Panc1 (cell line): ENCODE data around the gene MAP6. TPM values are rescaled to one million over a fixed set of nuclear protein-coding genes. Genes with fewer than 3 reads are reported as not detected.

Source experiments
- ATAC-seq: fragments of 200-7000 bp; cut with Tn5 transposase; 2 replicates; pipeline ENCODE4 v1.9.1; 2020; ENCODE audit warnings: mild to moderate bottlenecking, moderate library complexity
- BruUV-seq: library from RNA; stranded (reverse); fragments of 400-500 nt; replicated peaks from 2 replicates; lab custom pipeline; 2021; lab: Mats Ljungman, UMichigan
- CTCF ChIA-PET: fragments of 300-600 bp; sonication (Branson Sonifier 250); formaldehyde crosslinking; loops from one replicate; lab custom pipeline; 2022; ENCODE audit warnings: antibody characterized with exemption; lab: Charles Lee
- POLR2A ChIA-PET: fragments of 300-600 bp; sonication (Branson Sonifier 250); formaldehyde crosslinking; loops from one replicate; lab custom pipeline; 2022; ENCODE audit warnings: antibody characterized with exemption; lab: Charles Lee
- DNase-seq: peaks from one replicate; pipeline ENCODE4 v3.0.0-alpha.2; 2010; ENCODE audit warnings: low read depth, low spot score
- H3K27ac ChIP-seq: 2 replicates; pipeline ENCODE4 v1.5.1; 2011; ENCODE audit warnings: mild to moderate bottlenecking, low read length, inconsistent platforms
- H3K27me3 ChIP-seq: fragments of 200-500 bp; sonication (Bioruptor generic); 2 replicates; pipeline ENCODE4 v1.6.0; 2014; ENCODE audit warnings: low read length, inconsistent platforms; ENCODE audit not compliant: control insufficient read depth, insufficient read depth
- H3K36me3 ChIP-seq: fragments of 200-500 bp; sonication (Bioruptor generic); 2 replicates; pipeline ENCODE4 v1.5.1; 2014; ENCODE audit warnings: inconsistent platforms, mild to moderate bottlenecking, low read length, moderate library complexity; ENCODE audit not compliant: control insufficient read depth, insufficient read depth
- H3K4me1 ChIP-seq: 2 replicates; pipeline ENCODE4 v1.5.1; 2011; ENCODE audit warnings: inconsistent platforms, mild to moderate bottlenecking, low read length, moderate library complexity; ENCODE audit not compliant: control insufficient read depth, insufficient read depth
- H3K4me3 ChIP-seq, 2 experiments: 2 replicates each; pipeline ENCODE4 v1.5.1; 2011 to 2012; ENCODE audit warnings: low read depth in 2 of 2, low read length in 2 of 2, mild to moderate bottlenecking in 2 of 2, inconsistent platforms in 1 of 2, moderate library complexity in 1 of 2
- H3K9me3 ChIP-seq: fragments of 200-500 bp; sonication (Bioruptor generic); 2 replicates; pipeline ENCODE4 v1.5.1; 2014; ENCODE audit warnings: low read depth, mild to moderate bottlenecking, inconsistent platforms, low read length, moderate library complexity; ENCODE audit not compliant: control insufficient read depth, insufficient read depth
- CTCF ChIP-seq: fragments of 450-650 bp; IDR thresholded peaks from 2 replicates; pipeline ENCODE4 v1.5.1; 2017; ENCODE audit warnings: mild to moderate bottlenecking
- POLR2AphosphoS5 ChIP-seq: IDR thresholded peaks from 2 replicates; pipeline ENCODE4 v1.6.1; 2012; ENCODE audit warnings: mild to moderate bottlenecking, low read depth, low read length, moderate library complexity
- REST ChIP-seq, 2 experiments: IDR thresholded peaks; 2 replicates each; pipeline ENCODE4 v1.6.1; 2011 to 2012; ENCODE audit warnings: low read depth in 2 of 2, control low read depth in 1 of 2, low read length in 1 of 2, mild to moderate bottlenecking in 1 of 2, moderate library complexity in 1 of 2; ENCODE audit not compliant: insufficient read depth in 1 of 2
- SIN3A ChIP-seq: IDR thresholded peaks from 2 replicates; pipeline ENCODE4 v1.6.1; 2012; ENCODE audit warnings: low read depth, mild to moderate bottlenecking, low read length, moderate library complexity, borderline replicate concordance; ENCODE audit not compliant: insufficient read depth
- TCF7L2 ChIP-seq: IDR thresholded peaks from 2 replicates; pipeline ENCODE4 v1.6.1; 2011; ENCODE audit warnings: mild to moderate bottlenecking, low read depth, low read length, inconsistent platforms
- in situ Hi-C: cut with HindIII; loops from 2 replicates; pipeline ENCODE4 v1.10.0; 2016; ENCODE audit warnings: low sequenced_read_pairs, low pct_unique_long_range_greater_than_20kb
- intact Hi-C: fragments of 100-400 bp; cut with micrococcal nuclease; formaldehyde crosslinking; loops from one replicate; pipeline ENCODE4 v1.10.0; 2022; ENCODE audit not compliant: unreplicated experiment
- total RNA-seq: library from RNA; stranded (reverse); gene quantifications from one replicate; pipeline ENCODE4 v1.2.1, GENCODE V29; 2021; ENCODE audit not compliant: unreplicated experiment

MAP6 gene
- total RNA-seq, 1 experiment from 2014 or later, result 0.21 TPM

GRCh38 chr11:75595429-75595828, 73.4 kb downstream of the MAP6 start:
- intact Hi-C loops, result no loop called here
- BruUV-seq, result no TSS peak
- CTCF ChIA-PET, result interaction anchor here (0.7 kb wide), 1 partner anchor 19 kb away, joined by 4 read pairs; no protein-coding TSS in a partner anchor

GRCh38 chr11:75594211-75594610, 74.6 kb downstream of the MAP6 start:
- H3K4me1 ChIP-seq, result no peaks in the 10 kb centered on the region
- peaks cover 6% of the 10 kb centered on the region for H3K27me3 ChIP-seq
- ATAC-seq, result no peak
- no peaks in the 10 kb centered on the region for H3K9me3 ChIP-seq
- no peak overlapping the region for H3K4me3 ChIP-seq
- no peak for DNase-seq
- no peak overlapping the region for H3K27ac ChIP-seq
- CTCF ChIA-PET, result no interaction called here
- POLR2A ChIA-PET, result no interaction called here
- no TSS peak for BruUV-seq
- intact Hi-C loops, result no loop called here
- no peaks in the 10 kb centered on the region for H3K36me3 ChIP-seq
- in situ Hi-C loops, result no loop called here
- TF ChIP-seq SIN3A (no peak), POLR2AphosphoS5 (no peak), CTCF (no peak), TCF7L2 (no peak), REST (IDR thresholded peaks at IDR 0.05; ENCODE audit: insufficient read depth in 1 of 2, low read depth in 2 of 2, low read length in 1 of 2) (no peak)

More at GRCh38 chr11:75595429-75595828, 73.4 kb downstream of the MAP6 start:
- Histone ChIP-seq H3K27ac (no peak overlapping the region), H3K36me3 (no peaks in the 10 kb centered on the region), H3K4me1 (no peaks in the 10 kb centered on the region), H3K4me3 (no peak overlapping the region), H3K27me3 (peaks cover 8% of the 10 kb centered on the region), H3K9me3 (no peaks in the 10 kb centered on the region)
- no peak for ATAC-seq
- no peak for DNase-seq
- TF ChIP-seq POLR2AphosphoS5, result no peak
- TF ChIP-seq CTCF, result no peak
- no peak for TF ChIP-seq REST (IDR thresholded peaks at IDR 0.05; ENCODE audit: insufficient read depth in 1 of 2, low read depth in 2 of 2, low read length in 1 of 2)
- no peak for TF ChIP-seq SIN3A
- no peak for TF ChIP-seq TCF7L2
- in situ Hi-C loops, result no loop called here
- POLR2A ChIA-PET, result no interaction called here
